ENCODE measurements around the gene CXorf58. TPM values are rescaled to one million over a fixed set of nuclear protein-coding genes. Genes with fewer than 3 reads are reported as not detected.

Gene CXorf58
- polyA plus RNA-seq, 2 of the 4 experiments (the other 2 are of a cell fraction) = 0.15 to 0.47 TPM

DNA sequence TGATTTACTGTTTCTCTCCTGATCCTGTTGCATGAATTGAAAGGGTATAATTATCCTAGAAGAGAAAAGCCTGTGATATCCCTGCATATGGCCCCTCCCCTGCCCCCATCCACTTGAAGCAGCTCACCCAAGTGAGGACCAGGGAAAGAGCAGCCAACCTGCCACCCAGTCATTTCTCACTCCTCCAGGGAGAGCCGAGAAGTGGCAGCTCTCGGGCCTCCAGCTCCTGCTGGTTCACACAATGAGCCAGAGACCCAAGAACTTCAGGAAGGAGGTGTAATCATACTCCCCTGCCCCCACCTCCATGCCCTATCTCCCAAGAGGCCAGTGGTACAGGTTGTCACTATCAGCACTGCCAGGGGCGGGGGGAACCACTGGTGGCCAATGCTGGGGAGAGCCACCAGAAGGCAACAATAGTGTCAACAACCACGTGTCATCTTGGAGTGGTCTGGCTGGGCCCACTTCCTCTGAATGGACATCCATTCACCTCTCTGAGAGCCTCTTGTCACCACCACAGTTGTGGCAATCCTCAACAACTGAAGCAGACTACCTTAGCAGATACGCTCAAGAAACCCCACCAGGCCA is 43.0 kb upstream of the CXorf58 start:
- ATAC-seq (no peak), DNase-seq (ENCODE audit: low read depth in 1 of 2, low spot score in 1 of 2) (no peak), FAIRE-seq (no peak)
- TF ChIP-seq, protein P1, sequence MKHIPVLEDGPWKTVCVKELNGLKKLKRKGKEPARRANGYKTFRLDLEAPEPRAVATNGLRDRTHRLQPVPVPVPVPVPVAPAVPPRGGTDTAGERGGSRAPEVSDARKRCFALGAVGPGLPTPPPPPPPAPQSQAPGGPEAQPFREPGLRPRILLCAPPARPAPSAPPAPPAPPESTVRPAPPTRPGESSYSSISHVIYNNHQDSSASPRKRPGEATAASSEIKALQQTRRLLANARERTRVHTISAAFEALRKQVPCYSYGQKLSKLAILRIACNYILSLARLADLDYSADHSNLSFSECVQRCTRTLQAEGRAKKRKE (CRISPR knock-in tag; IDR thresholded peaks at IDR 0.05; ENCODE audit: low read depth) = no peak
- TF ChIP-seq ZSCAN20 (CRISPR knock-in tag; IDR thresholded peaks at IDR 0.05) (no peak), MAZ (IDR thresholded peaks at IDR 0.05; ENCODE audit: borderline replicate concordance, low read depth, low read length) (no peak), JUNB (IDR thresholded peaks at IDR 0.05) (no peak), NPAS2 (CRISPR knock-in tag; IDR thresholded peaks at IDR 0.05; ENCODE audit: borderline replicate concordance) (no peak), RFX5 (IDR thresholded peaks at IDR 0.05) (no peak), HDAC2 (IDR thresholded peaks at IDR 0.05) (no peak), EHF (CRISPR knock-in tag; IDR thresholded peaks at IDR 0.05) (no peak), USF2 (IDR thresholded peaks at IDR 0.05) (no peak), BHLHE40 (IDR thresholded peaks at IDR 0.05; ENCODE audit: low read depth, low read length) (no peak), CEBPB (IDR thresholded peaks at IDR 0.05) (no peak), NFE2L2 (conservative IDR thresholded peaks at IDR 0.05; ENCODE audit: low read length) (no peak), MAX (IDR thresholded peaks at IDR 0.05) (no peak), RCOR1 (IDR thresholded peaks at IDR 0.05; ENCODE audit: low read depth, low read length) (no peak), SMC3 (IDR thresholded peaks at IDR 0.05) (no peak), EP300 (IDR thresholded peaks at IDR 0.05) (no peak), TP53 (CRISPR knock-in tag; IDR thresholded peaks at IDR 0.05) (no peak), CBX2 (IDR thresholded peaks at IDR 0.05; ENCODE audit: borderline replicate concordance, low read depth) (no peak), NR3C1 (IDR thresholded peaks at IDR 0.05) (no peak)
- POLR2A ChIA-PET = interaction anchor here (0.6 kb wide), 1 partner anchor 82 kb away, joined by 3 read pairs; the partner anchor contains the start of gene SAT1
- Histone ChIP-seq H3K4me2 (no peak overlapping the region), H3K4me3 (no peak overlapping the region), H3K4me1 (no peaks in the 10 kb centered on the region), H3K27ac (no peak overlapping the region), H3K9me3 (no peaks in the 10 kb centered on the region)
- CTCF ChIA-PET = interaction anchor here (1.6 to 2.3 kb wide), 2 partner anchors 9 to 14 kb away, joined by 3 to 9 read pairs; no protein-coding TSS in a partner anchor
- 89% methylated on average over 4 of the region's 5 CpGs for WGBS (ENCODE audit: missing lambda C conversion rate)

GRCh38 chrX:23870041-23870440 is 37.8 kb upstream of the CXorf58 start:
- 100% methylated on average over 2 of the region's 2 CpGs for WGBS (ENCODE audit: missing lambda C conversion rate)
- POLR2A ChIA-PET = no interaction called here
- no peak for TF ChIP-seq FOXS1 (CRISPR knock-in tag; IDR thresholded peaks at IDR 0.05)
- no peak for TF ChIP-seq HOXB5 (CRISPR knock-in tag; IDR thresholded peaks at IDR 0.05)
- no peak for TF ChIP-seq E2F6 (IDR thresholded peaks at IDR 0.05; ENCODE audit: borderline replicate concordance, low read depth)
- no peak for TF ChIP-seq SREBF2 (IDR thresholded peaks at IDR 0.05)
- TF ChIP-seq, protein P2, sequence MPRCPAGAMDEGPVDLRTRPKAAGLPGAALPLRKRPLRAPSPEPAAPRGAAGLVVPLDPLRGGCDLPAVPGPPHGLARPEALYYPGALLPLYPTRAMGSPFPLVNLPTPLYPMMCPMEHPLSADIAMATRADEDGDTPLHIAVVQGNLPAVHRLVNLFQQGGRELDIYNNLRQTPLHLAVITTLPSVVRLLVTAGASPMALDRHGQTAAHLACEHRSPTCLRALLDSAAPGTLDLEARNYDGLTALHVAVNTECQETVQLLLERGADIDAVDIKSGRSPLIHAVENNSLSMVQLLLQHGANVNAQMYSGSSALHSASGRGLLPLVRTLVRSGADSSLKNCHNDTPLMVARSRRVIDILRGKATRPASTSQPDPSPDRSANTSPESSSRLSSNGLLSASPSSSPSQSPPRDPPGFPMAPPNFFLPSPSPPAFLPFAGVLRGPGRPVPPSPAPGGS (IDR thresholded peaks at IDR 0.05) = no peak
- no peak for TF ChIP-seq RCOR1 (IDR thresholded peaks at IDR 0.05; ENCODE audit: low read depth, low read length)
- no peak for TF ChIP-seq KDM1A (IDR thresholded peaks at IDR 0.05; ENCODE audit: low read depth)
- TF ChIP-seq KDM5A (IDR thresholded peaks at IDR 0.05) = no peak
- no peak for TF ChIP-seq FOSB (CRISPR knock-in tag; IDR thresholded peaks at IDR 0.05)
- TF ChIP-seq JUN (IDR thresholded peaks at IDR 0.05) = no peak
- no peak for TF ChIP-seq HDAC2 (IDR thresholded peaks at IDR 0.05)
- TF ChIP-seq NR3C1 (IDR thresholded peaks at IDR 0.05) = no peak
- TF ChIP-seq RFX5 (IDR thresholded peaks at IDR 0.05) = no peak
- no peak for TF ChIP-seq CHD2 (IDR thresholded peaks at IDR 0.05; ENCODE audit: low read length, partially characterized antibody)
- no peak for TF ChIP-seq ELK1 (IDR thresholded peaks at IDR 0.05; ENCODE audit: low read depth, low read length)
- no peak for TF ChIP-seq SMC3 (IDR thresholded peaks at IDR 0.05)
- no peak for TF ChIP-seq CBX8 (IDR thresholded peaks at IDR 0.05)
- no peak overlapping the region for H3K4me3 ChIP-seq
- H3K4me1 ChIP-seq = peaks cover 24% of the 10 kb centered on the region
- ATAC-seq (no peak), FAIRE-seq (no peak), DNase-seq (ENCODE audit: low read depth in 1 of 2, low spot score in 1 of 2) (no peak)
- H3K9me3 ChIP-seq = no peaks in the 10 kb centered on the region
- H3K27ac ChIP-seq = no peak overlapping the region
- CTCF ChIA-PET = interaction anchor here (1.4 to 2.0 kb wide), 2 partner anchors 32 to 87 kb away, joined by 3 to 8 read pairs; partner anchors contain the start of gene SAT1
- no peak overlapping the region for H3K4me2 ChIP-seq

Measured in A549 (cell line).